NB4 (cell line): ENCODE data around the gene MRAP2.

ENCODE experiments used
- POLR2A ChIP-seq: IDR thresholded peaks from 2 replicates; pipeline ENCODE4 v1.6.1; 2011; ENCODE audit warnings: mild to moderate bottlenecking; ENCODE audit not compliant: insufficient read length; ENCODE audit errors: extremely low read depth
- TF ChIP-seq, protein P1 (sequence below): IDR thresholded peaks from one replicate; pipeline ENCODE4 v1.5.1; 2012; ENCODE audit warnings: low read depth, low read length

DNA sequence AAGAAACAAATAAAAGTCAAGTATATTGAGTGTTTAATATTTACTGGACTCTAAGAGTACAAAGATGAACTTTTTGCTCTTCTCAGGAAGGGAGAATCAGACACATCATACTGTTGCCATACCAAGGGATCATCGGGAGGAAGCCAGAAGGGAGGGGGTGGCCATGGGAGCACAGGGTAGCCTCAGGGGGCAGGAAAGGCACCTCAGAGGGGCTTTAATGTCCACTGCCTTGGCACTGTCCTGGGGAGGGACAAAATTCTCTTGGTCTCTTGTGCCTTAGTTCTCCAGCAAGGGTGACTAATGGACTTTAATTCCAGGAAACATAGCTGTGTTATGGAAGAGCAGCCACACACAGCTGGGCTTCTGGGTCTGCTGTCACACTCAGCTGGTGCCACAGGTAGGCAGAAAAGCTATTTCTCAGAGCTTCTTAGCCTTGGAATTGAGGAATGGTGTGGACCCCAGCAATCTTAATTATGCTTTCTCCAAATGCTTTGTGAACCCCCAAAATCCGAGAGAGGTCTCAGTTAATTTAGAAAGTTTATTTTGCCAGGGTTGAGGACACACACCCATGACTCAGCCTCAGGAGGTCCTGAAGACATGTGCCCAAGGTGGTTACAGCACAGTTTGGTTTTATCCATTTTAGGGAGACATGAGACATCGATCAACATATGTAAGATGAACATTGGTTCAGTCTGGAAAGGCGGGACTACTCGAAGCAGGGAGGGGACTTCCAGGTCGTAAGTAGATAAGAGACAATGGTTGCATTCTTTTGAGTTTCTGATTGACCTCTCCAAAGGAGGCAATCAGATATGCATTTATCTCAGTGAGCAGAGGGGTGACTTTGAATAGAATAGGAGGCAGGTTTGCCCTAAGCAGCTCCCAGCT is 53.2 kb downstream of the MRAP2 start:
- TF ChIP-seq, protein P1, sequence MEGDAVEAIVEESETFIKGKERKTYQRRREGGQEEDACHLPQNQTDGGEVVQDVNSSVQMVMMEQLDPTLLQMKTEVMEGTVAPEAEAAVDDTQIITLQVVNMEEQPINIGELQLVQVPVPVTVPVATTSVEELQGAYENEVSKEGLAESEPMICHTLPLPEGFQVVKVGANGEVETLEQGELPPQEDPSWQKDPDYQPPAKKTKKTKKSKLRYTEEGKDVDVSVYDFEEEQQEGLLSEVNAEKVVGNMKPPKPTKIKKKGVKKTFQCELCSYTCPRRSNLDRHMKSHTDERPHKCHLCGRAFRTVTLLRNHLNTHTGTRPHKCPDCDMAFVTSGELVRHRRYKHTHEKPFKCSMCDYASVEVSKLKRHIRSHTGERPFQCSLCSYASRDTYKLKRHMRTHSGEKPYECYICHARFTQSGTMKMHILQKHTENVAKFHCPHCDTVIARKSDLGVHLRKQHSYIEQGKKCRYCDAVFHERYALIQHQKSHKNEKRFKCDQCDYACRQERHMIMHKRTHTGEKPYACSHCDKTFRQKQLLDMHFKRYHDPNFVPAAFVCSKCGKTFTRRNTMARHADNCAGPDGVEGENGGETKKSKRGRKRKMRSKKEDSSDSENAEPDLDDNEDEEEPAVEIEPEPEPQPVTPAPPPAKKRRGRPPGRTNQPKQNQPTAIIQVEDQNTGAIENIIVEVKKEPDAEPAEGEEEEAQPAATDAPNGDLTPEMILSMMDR, result no peak
- TF ChIP-seq POLR2A, result no peak
